Ovary (tissue), 9 donors: ENCODE data around the gene VSTM5. TPM values are rescaled to one million over a fixed set of nuclear protein-coding genes. Genes with fewer than 3 reads are reported as not detected.

Experiments used
- DNase-seq, 5 donors: peaks; one replicate each; pipeline ENCODE4 v3.0.0-alpha.2; 2019 to 2020
- H3K27ac ChIP-seq, 2 donors: fragments of 200-600 bp; one replicate each; pipeline versions ENCODE4 v1.5.1 to v1.8.0; 2019 to 2022
- H3K27me3 ChIP-seq: fragments of 200-600 bp; one replicate; pipeline ENCODE4 v1.8.0; 2022
- H3K36me3 ChIP-seq: fragments of 200-600 bp; sonication (generic); one replicate; pipeline ENCODE4 v1.5.1; 2019
- H3K4me1 ChIP-seq: one replicate; pipeline ENCODE4 v1.8.1; 2013; ENCODE audit warnings: mild to moderate bottlenecking, moderate library complexity; ENCODE audit not compliant: insufficient read depth
- H3K4me3 ChIP-seq: fragments of 200-600 bp; sonication (generic); one replicate; pipeline ENCODE4 v1.5.1; 2017
- H3K9me3 ChIP-seq, 2 donors: fragments of 200-600 bp in 1 of 2; sonication (generic) in 1 of 2; one replicate each; pipeline versions ENCODE4 v1.5.1 to v1.8.1; 2013 to 2019; ENCODE audit warnings: mild to moderate bottlenecking in 1 of 2, moderate library complexity in 1 of 2
- CTCF ChIP-seq, 3 donors: fragments of 450-650 bp in 2 of 3; fragments of 200-600 bp in 1 of 3; IDR thresholded peaks; one replicate each; pipeline versions ENCODE4 v1.5.1 to v1.8.0; 2016 to 2022; ENCODE audit warnings: antibody characterized with exemption in 3 of 3, mild to moderate bottlenecking in 1 of 3
- EP300 ChIP-seq: sonication (generic); formaldehyde crosslinking; IDR thresholded peaks from one replicate; pipeline ENCODE4 v1.6.1; 2017; ENCODE audit warnings: antibody characterized with exemption
- POLR2A ChIP-seq: fragments of 450-650 bp; IDR thresholded peaks from one replicate; pipeline ENCODE4 v1.6.1; 2017; ENCODE audit warnings: antibody characterized with exemption, mild to moderate bottlenecking, moderate library complexity
- WGBS, 3 donors: extraction: QIAGEN DNeasy Blood & Tissue Kit in 1 of 3; methylation state at CpG; one replicate each; pipeline versions ENCODE4 v1.1.5 to v1.1.7; 2013 to 2017; 5-methylcytosine and 5-hydroxymethylcytosine counted together
- intact Hi-C, 4 donors: fragments of 100-400 bp; cut with DNase I; formaldehyde crosslinking; loops; one replicate each; pipeline versions ENCODE4 v1.11.0 to v1.15.1; 2022 to 2023
- polyA plus RNA-seq, 2 donors: library from polyadenylated mRNA; stranded (reverse); fragments of 200-250 nt in 1 of 2; fragments of 350-450 nt in 1 of 2; fragmentation: Illumina TruSeq in 1 of 2; extraction: RNeasy Lipid Tissue Mini Kit (QIAGEN cat#74804) in 1 of 2; gene quantifications; one replicate each; pipeline ENCODE4 v1.2.3, GENCODE V29; 2013 to 2014
- total RNA-seq, 7 donors: library from RNA; depleted of rRNA in 2 of 7; stranded (reverse); fragments of >200 nt in 2 of 7; fragmentation: NEBNext Ultra II Directional in 3 of 7; extraction: Animal tissue kit (Norgen Biotek cat#: 25700) in 3 of 7; gene quantifications; one replicate each; pipeline versions ENCODE4 v1.1.0 to v1.2.4, GENCODE V29; 2016 to 2023
- donor health status: DM: no; HTN: no; CAD: no; lungs with moderate emphysema.
- donor health status: DM: no; HTN: no; CAD: no.
- donor health status: Bipolar disorder and iron deficiency.
- donor health status: DM: yes; HTN: yes; CAD: no.
- donor health status: DM: no; HTN: no; CAD: no.
- donor health status: DM: yes; HTN: yes; CAD: no.

VSTM5 gene
- total and polyA plus RNA-seq, 9 donors: 0.11 to 0.87 (median 0.25) TPM; not detected in 3

- Histone ChIP-seq H3K27me3 (no peaks in the 10 kb centered on the region), H3K4me3 (no peak overlapping the region), H3K9me3 (no peaks in the 10 kb centered on the region), H3K36me3 (no peaks in the 10 kb centered on the region), H3K4me1 (no peaks in the 10 kb centered on the region), H3K27ac (no peak overlapping the region)
- intact Hi-C loops: no loop called here
- no peak for TF ChIP-seq POLR2A
- TF ChIP-seq EP300: no peak
- no peak for TF ChIP-seq CTCF (IDR thresholded peaks at IDR 0.05)
- WGBS, 3 donors: 46 to 61% (median 47%) methylated on average over 4 of the region's 4 CpGs
- DNase-seq: no peak
Measured at GRCh38 chr11:93817426-93818348, 32.7 kb downstream of the VSTM5 start.

GRCh38 chr11:93814966-93815633, 35.3 kb downstream of the VSTM5 start:
- Histone ChIP-seq H3K9me3 (no peaks in the 10 kb centered on the region), H3K4me3 (no peak overlapping the region), H3K36me3 (no peaks in the 10 kb centered on the region), H3K27me3 (no peaks in the 10 kb centered on the region), H3K27ac (no peak overlapping the region), H3K4me1 (no peaks in the 10 kb centered on the region)
- no peak for DNase-seq
- 79 to 81% (median 80%) methylated on average over 6 of the region's 6 CpGs for WGBS, 3 donors
- no peak for TF ChIP-seq POLR2A
- TF ChIP-seq CTCF (IDR thresholded peaks at IDR 0.05): no peak
- TF ChIP-seq EP300: no peak
- intact Hi-C loops: no loop called here

GRCh38 chr11:93813974-93814373, 36.4 kb downstream of the VSTM5 start:
- WGBS, 3 donors: 95 to 97% (median 97%) methylated on average over 5 of the region's 5 CpGs

GRCh38 chr11:93807980-93808379, 42.4 kb downstream of the VSTM5 start:
- no peaks in the 10 kb centered on the region for H3K4me1 ChIP-seq
- TF ChIP-seq CTCF (IDR thresholded peaks at IDR 0.05): no peak
- no peak for TF ChIP-seq EP300
- no peak for TF ChIP-seq POLR2A
- no peaks in the 10 kb centered on the region for H3K27me3 ChIP-seq
- intact Hi-C loops: no loop called here
- no peak overlapping the region for H3K27ac ChIP-seq
- no peaks in the 10 kb centered on the region for H3K9me3 ChIP-seq
- no peak for DNase-seq
- WGBS, 3 donors: 93 to 98% (median 96%) methylated on average over 3 of the region's 3 CpGs
- H3K36me3 ChIP-seq: no peaks in the 10 kb centered on the region
- no peak overlapping the region for H3K4me3 ChIP-seq

More at GRCh38 chr11:93813974-93814373, 36.4 kb downstream of the VSTM5 start:
- no peaks in the 10 kb centered on the region for H3K9me3 ChIP-seq
- DNase-seq: no peak
- no peaks in the 10 kb centered on the region for H3K36me3 ChIP-seq
- H3K27me3 ChIP-seq: no peaks in the 10 kb centered on the region
- TF ChIP-seq POLR2A (no peak), EP300 (no peak), CTCF (IDR thresholded peaks at IDR 0.05) (no peak)
- H3K27ac ChIP-seq: no peak overlapping the region
- no peak overlapping the region for H3K4me3 ChIP-seq
- no peaks in the 10 kb centered on the region for H3K4me1 ChIP-seq
- intact Hi-C loops: no loop called here
